Peyer's patch (tissue), 4 donors: Measurements from ENCODE around the gene NFIB.

Experiments used
- POLR2A ChIP-seq, 2 donors: fragments of 450-650 bp; IDR thresholded peaks; one replicate each; pipeline ENCODE4 v1.5.1; 2017; ENCODE audit warnings: antibody characterized with exemption in 2 of 2, mild to moderate bottlenecking in 2 of 2, moderate library complexity in 2 of 2
- TF ChIP-seq, protein P1 (sequence below), 6 experiments: fragments of 450-650 bp in 4 of 6; fragments of 200-600 bp in 2 of 6; sonication (generic) in 1 of 6; IDR thresholded peaks; one replicate each; pipeline ENCODE4 v1.5.1; 2017 to 2019; ENCODE audit warnings: antibody characterized with exemption in 6 of 6, mild to moderate bottlenecking in 3 of 6, moderate library complexity in 1 of 6

DNA sequence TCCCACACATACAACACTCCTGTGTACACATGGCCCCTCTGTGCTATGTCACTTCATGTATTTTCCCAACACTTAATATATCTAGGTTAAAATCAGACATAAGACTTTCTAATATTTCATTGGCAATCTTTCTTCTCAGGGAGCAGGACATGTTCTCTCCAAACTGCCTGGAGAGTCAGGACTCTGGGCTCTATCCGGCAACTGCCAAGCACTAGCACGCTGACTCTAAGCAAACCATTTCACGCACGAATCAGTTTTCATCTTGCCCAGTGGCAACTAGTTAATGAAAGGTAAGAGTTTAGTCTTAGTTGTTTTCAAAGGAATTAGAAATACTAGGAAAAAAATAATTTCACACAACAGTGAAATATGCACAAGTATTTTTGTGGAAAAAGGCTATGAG lies 124.8 kb downstream of the NFIB start:
- no peak for TF ChIP-seq POLR2A (IDR thresholded peaks at IDR 0.05)
- TF ChIP-seq, protein P1, sequence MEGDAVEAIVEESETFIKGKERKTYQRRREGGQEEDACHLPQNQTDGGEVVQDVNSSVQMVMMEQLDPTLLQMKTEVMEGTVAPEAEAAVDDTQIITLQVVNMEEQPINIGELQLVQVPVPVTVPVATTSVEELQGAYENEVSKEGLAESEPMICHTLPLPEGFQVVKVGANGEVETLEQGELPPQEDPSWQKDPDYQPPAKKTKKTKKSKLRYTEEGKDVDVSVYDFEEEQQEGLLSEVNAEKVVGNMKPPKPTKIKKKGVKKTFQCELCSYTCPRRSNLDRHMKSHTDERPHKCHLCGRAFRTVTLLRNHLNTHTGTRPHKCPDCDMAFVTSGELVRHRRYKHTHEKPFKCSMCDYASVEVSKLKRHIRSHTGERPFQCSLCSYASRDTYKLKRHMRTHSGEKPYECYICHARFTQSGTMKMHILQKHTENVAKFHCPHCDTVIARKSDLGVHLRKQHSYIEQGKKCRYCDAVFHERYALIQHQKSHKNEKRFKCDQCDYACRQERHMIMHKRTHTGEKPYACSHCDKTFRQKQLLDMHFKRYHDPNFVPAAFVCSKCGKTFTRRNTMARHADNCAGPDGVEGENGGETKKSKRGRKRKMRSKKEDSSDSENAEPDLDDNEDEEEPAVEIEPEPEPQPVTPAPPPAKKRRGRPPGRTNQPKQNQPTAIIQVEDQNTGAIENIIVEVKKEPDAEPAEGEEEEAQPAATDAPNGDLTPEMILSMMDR (IDR thresholded peaks at IDR 0.05): no peak
